ENCODE data around the gene RHCG.

Gene RHCG

DNA sequence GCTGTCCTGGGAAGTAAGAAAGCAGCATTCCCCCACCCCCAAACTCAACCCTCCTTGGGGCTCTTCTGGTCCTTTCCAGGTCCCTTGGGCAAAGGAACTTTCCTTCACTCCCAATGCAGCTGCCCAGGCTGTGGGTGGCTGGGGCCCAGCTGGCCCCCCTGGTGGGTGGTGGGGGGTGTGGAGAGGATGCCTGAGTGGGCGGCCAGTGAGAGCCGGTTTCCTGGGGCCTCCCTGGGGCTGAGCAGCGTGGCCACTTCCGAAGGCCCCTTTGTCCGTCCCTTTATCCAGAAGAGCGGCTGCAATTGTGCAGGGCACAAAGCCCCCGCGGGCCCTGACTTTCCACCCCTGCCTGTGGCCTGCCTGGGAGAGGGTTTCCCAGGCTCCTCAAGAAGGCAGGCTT is 61.0 kb downstream of the RHCG start:
- H4K20me1 ChIP-seq (ENCODE audit: insufficient read depth, low read length) = no peaks in the 10 kb centered on the region
- no peaks in the 10 kb centered on the region for H3F3A ChIP-seq (ENCODE audit: insufficient read depth, low read length)
- no peaks in the 10 kb centered on the region for H3K9me2 ChIP-seq (ENCODE audit: low read depth, low read length)
- H3K9ac ChIP-seq (ENCODE audit: low read length) = no peak overlapping the region
- no peaks in the 10 kb centered on the region for H3K79me2 ChIP-seq (ENCODE audit: insufficient read depth, low read length)
- H3K4me3 ChIP-seq (ENCODE audit: low read depth, low read length, poor library complexity, severe bottlenecking) = no peak overlapping the region
- H3K36me3 ChIP-seq (ENCODE audit: insufficient read depth, low read length) = no peaks in the 10 kb centered on the region
- no peak overlapping the region for H3K4me2 ChIP-seq (ENCODE audit: low read length)
- H3K4me1 ChIP-seq (ENCODE audit: insufficient read depth, low read length, severe bottlenecking) = peaks cover 5% of the 10 kb centered on the region
- peaks cover 9% of the 10 kb centered on the region for H3K27me3 ChIP-seq (ENCODE audit: insufficient read depth, low read length)
- no peak overlapping the region for H3K27ac ChIP-seq (ENCODE audit: low read depth, low read length, poor library complexity, severe bottlenecking)
- H2AFZ ChIP-seq (ENCODE audit: low read length) = no peak overlapping the region
- no peaks in the 10 kb centered on the region for H3K9me3 ChIP-seq (ENCODE audit: low read length)
- TF ChIP-seq EZH2 (IDR thresholded peaks at IDR 0.05; ENCODE audit: borderline replicate concordance, low read length) (no peak), CTCF (IDR thresholded peaks at IDR 0.05; ENCODE audit: low read length) (no peak)

DNA sequence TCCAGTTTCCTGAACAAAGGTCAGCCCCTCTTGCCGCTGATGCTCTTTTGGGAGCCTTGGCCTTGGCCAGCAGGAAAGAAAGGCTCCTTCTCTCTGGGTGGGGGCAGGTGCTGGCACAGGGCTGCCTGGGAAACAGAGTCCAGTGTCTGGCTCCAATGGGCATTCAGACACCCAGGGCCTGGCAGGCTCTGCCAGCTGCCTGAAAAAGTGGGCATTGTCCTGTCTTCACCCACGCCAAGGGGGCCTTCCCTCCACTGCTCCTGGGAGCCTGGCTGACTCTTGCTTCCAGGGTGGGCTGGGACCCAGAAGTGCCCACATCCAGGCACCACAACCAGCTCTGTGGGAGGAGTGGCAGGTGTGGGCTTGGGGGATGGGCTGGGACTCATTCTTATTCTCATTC is 62.7 kb downstream of the RHCG start:
- no peak overlapping the region for H2AFZ ChIP-seq (ENCODE audit: low read length)
- no peaks in the 10 kb centered on the region for H3K9me3 ChIP-seq (ENCODE audit: low read length)
- no peak overlapping the region for H3K9ac ChIP-seq (ENCODE audit: low read length)
- no peaks in the 10 kb centered on the region for H3K36me3 ChIP-seq (ENCODE audit: insufficient read depth, low read length)
- no peaks in the 10 kb centered on the region for H4K20me1 ChIP-seq (ENCODE audit: insufficient read depth, low read length)
- H3K27ac ChIP-seq (ENCODE audit: low read depth, low read length, poor library complexity, severe bottlenecking) = no peak overlapping the region
- H3K79me2 ChIP-seq (ENCODE audit: insufficient read depth, low read length) = no peaks in the 10 kb centered on the region
- no peak for TF ChIP-seq EZH2 (IDR thresholded peaks at IDR 0.05; ENCODE audit: borderline replicate concordance, low read length)
- H3K27me3 ChIP-seq (ENCODE audit: insufficient read depth, low read length) = peaks cover 9% of the 10 kb centered on the region
- H3F3A ChIP-seq (ENCODE audit: insufficient read depth, low read length) = no peaks in the 10 kb centered on the region
- no peaks in the 10 kb centered on the region for H3K9me2 ChIP-seq (ENCODE audit: low read depth, low read length)
- H3K4me2 ChIP-seq (ENCODE audit: low read length) = no peak overlapping the region
- H3K4me1 ChIP-seq (ENCODE audit: insufficient read depth, low read length, severe bottlenecking) = peaks cover 8% of the 10 kb centered on the region
- no peak overlapping the region for H3K4me3 ChIP-seq (ENCODE audit: low read depth, low read length, poor library complexity, severe bottlenecking)

DNA sequence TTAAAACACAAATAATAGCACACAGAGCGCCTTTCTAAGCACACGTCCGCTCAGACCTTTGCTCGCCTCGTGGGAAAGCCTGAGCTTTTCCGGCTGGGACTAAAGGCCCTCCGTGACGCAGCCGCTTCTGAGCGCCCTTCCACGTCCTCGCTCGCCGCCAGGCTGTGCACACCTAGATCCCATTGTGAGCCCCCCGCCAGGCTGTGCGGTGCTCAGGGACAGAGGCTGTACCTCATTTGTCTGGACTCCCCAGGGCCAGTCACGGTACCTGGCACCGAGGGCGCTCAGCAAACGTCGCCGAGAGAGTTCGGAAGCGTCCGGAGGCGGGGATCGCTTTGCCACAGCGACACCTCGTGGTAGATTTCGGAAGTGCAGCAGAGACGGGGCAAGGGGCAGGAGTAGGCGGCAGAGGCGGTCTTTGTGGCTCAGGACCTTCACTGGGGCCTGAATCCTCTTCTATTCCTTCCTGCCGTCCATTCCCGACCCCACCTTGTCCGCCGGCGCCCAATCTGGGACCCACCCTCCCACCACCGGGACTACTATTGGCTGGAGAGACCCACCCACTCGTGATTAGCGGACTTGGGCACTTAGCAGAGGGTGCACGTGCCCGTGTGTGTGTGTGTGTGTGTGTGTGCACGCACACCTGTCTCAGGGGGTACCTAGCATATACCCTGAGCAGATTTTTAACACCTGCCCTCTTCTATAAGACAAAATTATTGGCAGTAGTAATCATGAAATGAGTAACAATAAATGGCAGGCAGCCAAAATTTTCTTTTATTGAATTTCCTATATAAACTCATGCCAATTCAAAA is 65.6 kb downstream of the RHCG start:
- no peaks in the 10 kb centered on the region for H4K20me1 ChIP-seq (ENCODE audit: insufficient read depth, low read length)
- no peaks in the 10 kb centered on the region for H3K36me3 ChIP-seq (ENCODE audit: insufficient read depth, low read length)
- no peaks in the 10 kb centered on the region for H3K9me3 ChIP-seq (ENCODE audit: low read length)
- no peaks in the 10 kb centered on the region for H3K79me2 ChIP-seq (ENCODE audit: insufficient read depth, low read length)
- H3K9me2 ChIP-seq (ENCODE audit: low read depth, low read length) = no peaks in the 10 kb centered on the region
- H3K27me3 ChIP-seq (ENCODE audit: insufficient read depth, low read length) = peaks cover 3% of the 10 kb centered on the region; the same call in 1 of the 2 replicates
- TF ChIP-seq CTCF (IDR thresholded peaks at IDR 0.05; ENCODE audit: low read length) (peak; percentile 94), EZH2 (IDR thresholded peaks at IDR 0.05; ENCODE audit: borderline replicate concordance, low read length) (no peak)
- H3K9ac ChIP-seq (ENCODE audit: low read length) = peak overlapping the region; percentile 17; the same call in 1 of the 2 replicates
- H3F3A ChIP-seq (ENCODE audit: insufficient read depth, low read length) = no peaks in the 10 kb centered on the region
- peak overlapping the region; percentile 45 for H3K4me3 ChIP-seq (ENCODE audit: low read depth, low read length, poor library complexity, severe bottlenecking)
- no peak overlapping the region for H2AFZ ChIP-seq (ENCODE audit: low read length)
- H3K27ac ChIP-seq (ENCODE audit: low read depth, low read length, poor library complexity, severe bottlenecking) = no peak overlapping the region
- peak overlapping the region; percentile 64 for H3K4me2 ChIP-seq (ENCODE audit: low read length)
- peaks cover 8% of the 10 kb centered on the region for H3K4me1 ChIP-seq (ENCODE audit: insufficient read depth, low read length, severe bottlenecking)

DNA sequence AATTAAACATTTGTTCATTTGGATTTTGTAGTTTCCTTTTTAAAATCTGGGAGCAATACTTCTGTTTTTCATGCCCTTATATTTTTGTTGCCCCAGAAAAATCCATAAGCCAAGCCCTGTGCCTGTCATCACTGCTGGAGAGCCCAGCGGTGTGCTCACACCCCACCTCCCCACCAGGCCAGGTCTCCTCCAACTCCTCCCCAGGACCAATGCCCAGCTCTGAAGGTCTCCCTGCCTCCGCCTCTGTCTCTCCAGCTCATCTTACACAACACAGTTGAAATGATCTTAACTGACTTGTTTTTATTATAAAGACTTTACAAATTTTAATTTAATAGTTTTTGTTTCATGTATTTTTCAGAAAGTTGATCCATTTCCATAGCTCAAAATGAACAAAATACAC is 66.4 kb downstream of the RHCG start:
- no peak overlapping the region for H2AFZ ChIP-seq (ENCODE audit: low read length)

More for the DNA sequence above, 66.4 kb downstream of the RHCG start:
- Histone ChIP-seq H3K9ac (ENCODE audit: low read length) (no peak overlapping the region), H3K27me3 (ENCODE audit: insufficient read depth, low read length) (no peaks in the 10 kb centered on the region), H3K79me2 (ENCODE audit: insufficient read depth, low read length) (no peaks in the 10 kb centered on the region), H3K4me1 (ENCODE audit: insufficient read depth, low read length, severe bottlenecking) (peaks cover 8% of the 10 kb centered on the region), H3K9me3 (ENCODE audit: low read length) (no peaks in the 10 kb centered on the region), H3K9me2 (ENCODE audit: low read depth, low read length) (no peaks in the 10 kb centered on the region), H3K4me3 (ENCODE audit: low read depth, low read length, poor library complexity, severe bottlenecking) (no peak overlapping the region), H3K4me2 (ENCODE audit: low read length) (no peak overlapping the region), H3K27ac (ENCODE audit: low read depth, low read length, poor library complexity, severe bottlenecking) (no peak overlapping the region), H3K36me3 (ENCODE audit: insufficient read depth, low read length) (no peaks in the 10 kb centered on the region), H3F3A (ENCODE audit: insufficient read depth, low read length) (no peaks in the 10 kb centered on the region), H4K20me1 (ENCODE audit: insufficient read depth, low read length) (no peaks in the 10 kb centered on the region)
- TF ChIP-seq CTCF (IDR thresholded peaks at IDR 0.05; ENCODE audit: low read length) (no peak), EZH2 (IDR thresholded peaks at IDR 0.05; ENCODE audit: borderline replicate concordance, low read length) (no peak)

Data from OCI-LY1 (cell line).